Medulla oblongata (tissue), 1 donor: ENCODE data around the gene ATP13A4.

Experiments
- DNase-seq: peaks from one replicate; pipeline ENCODE4 v3.0.0-alpha.2; 2015; ENCODE audit errors: extremely low spot score

Gene ATP13A4

DNA sequence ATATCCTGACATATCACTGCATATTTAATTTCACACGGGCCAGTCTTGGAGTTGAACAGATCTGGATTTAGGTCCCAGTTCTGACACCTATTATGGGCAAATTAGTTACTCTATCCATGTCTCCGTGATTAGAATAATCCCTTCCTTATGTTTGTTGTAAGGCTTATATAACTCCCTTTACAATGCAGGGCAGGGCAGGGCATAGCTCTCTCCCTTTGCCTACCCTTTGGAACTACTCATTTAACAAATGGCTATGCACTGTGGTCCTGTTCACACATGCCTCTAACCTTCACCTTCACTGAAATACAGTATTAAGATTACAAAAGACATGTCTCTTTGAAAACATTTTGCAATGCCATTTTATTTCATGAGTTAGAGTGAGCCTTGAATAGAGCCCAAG is 151.4 kb downstream of the ATP13A4 start:
- no peak for DNase-seq

- DNase-seq = peak; percentile 48
These were observed 154.4 kb downstream of the ATP13A4 start for GRCh38 chr3:193400304-193400703.

DNA sequence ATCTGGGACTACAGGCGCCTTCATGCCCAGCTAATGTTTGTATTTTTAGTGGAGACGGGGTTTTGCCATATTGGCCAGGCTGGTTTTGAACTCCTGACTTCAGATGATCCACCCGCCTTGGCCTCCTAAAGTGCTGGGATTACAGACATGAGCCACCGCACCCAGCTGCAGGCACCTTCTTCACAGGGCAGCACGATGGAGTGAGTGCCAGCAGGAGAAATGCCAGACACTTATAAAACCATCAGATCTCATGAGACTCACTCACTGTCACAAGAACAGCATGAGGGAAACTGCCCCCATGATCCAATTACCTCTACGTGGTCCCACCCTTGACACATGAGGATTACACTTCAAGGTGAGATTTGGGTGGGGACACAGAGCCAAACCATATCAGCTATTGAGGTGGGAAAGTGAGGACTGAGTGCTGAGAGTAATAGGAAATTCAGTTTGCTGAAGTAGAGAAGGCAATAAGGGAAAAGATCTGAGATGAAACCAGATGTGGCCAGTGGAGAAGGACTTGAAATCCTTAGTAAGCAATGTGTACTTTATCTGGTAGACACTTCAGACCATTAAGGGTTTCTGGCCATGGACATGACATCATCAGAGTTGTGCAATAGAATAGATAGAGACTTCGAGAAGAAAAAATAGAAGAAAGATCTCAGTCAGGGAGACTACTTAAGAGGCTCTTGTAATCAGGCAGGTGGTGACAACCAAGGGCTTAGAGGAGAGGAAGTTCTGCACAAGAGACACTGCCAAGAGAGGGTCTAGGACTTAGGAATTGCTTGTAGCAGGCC is 158.0 kb downstream of the ATP13A4 start:
- no peak for DNase-seq

- no peak for DNase-seq
These were observed 162.8 kb downstream of the ATP13A4 start for GRCh38 chr3:193391902-193392301.

- DNase-seq = no peak
These were observed 165.4 kb downstream of the ATP13A4 start for GRCh38 chr3:193389335-193389734.

- DNase-seq = no peak
These were observed 166.3 kb downstream of the ATP13A4 start for GRCh38 chr3:193388361-193388760.

DNA sequence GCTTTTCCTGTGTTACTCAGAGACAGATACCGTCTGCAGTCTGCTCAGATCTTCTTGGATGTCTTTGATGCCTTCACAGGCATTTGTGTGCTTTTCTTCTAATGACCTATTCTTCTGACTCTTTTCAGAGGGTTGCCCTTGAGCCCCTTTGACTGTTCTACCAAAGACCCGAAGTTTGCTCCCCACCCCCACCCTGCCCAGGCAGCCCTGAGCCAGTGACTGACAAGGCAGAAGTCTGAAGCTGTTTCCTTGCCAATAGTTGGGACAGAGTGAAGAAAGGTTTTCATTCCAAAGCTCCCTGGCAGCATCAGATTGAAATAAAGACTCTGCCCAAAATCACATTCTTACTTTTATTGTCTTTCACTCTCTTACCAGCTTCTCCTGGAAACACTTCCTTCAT is 167.1 kb downstream of the ATP13A4 start:
- no peak for DNase-seq

DNA sequence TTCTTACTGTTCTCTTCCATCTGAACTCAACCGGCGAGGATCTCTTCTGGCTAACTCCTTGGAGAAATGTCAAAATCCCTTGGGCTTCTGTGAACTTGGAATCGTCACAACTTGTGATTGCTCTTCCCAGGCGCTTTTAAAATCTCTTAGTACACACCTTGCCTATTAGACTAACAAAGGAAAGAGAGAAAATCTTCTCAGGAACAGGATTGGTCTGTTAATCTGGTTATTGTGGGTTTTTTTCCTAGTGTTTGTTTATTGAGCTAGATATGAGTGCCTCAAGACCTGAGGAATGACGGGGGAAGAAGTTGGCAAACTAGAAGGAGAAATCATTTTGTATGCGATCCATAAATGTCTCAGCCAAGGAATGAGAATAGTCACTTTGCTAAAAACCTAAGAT is 176.0 kb downstream of the ATP13A4 start, which contains the start of gene ATP13A5:
Gene ATP13A5, minus strand, starts transcription at position 48 of the 400 bp plus-strand sequence. Its CDS starts 28 bp downstream, at position 20.
- no peak for DNase-seq

- no peak for DNase-seq
These were observed 177.1 kb downstream of the ATP13A4 start for GRCh38 chr3:193377591-193377990.

DNA sequence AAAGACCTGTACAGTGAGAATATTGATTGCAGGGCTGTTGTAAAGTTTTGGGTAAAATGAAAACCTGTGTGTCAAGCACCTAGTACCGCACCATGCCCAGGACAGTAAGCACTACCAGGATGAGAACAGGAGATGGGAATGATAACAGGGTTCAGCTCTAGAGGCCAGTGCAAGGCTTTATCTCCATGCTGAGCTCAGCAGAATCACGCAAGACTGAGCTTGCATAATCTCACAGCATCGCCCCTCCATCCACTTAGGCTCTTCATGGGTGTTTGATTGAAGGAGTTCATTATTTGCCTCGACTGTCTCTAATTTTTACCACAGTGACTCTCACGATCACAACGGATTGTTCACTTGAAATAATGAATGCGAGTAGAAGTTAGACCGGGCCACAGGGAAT is 179.1 kb downstream of the ATP13A4 start:
- no peak for DNase-seq

GRCh38 chr3:193372783-193373182 is 181.9 kb downstream of the ATP13A4 start:
- no peak for DNase-seq

DNA sequence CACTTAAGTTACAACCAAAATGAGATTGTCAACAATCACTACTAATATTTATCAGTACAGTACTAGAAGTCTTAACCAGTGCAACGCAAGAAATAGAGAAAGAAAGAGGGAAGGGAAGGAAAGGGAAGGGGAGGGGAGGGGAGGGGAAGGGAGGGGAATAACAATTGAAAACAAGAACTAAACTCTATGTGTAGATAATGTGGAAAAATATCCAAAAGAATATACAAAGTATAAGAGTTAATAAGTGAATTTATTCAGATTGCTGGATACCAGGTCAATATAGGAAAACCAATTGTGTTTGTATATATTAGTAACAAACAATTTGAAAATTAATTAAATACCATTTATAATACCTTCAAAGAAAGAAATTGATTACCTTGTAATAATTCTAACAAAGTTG is 186.8 kb downstream of the ATP13A4 start:
- DNase-seq = no peak

- no peak for DNase-seq
These were observed 197.4 kb downstream of the ATP13A4 start for GRCh38 chr3:193357291-193357690.

DNA sequence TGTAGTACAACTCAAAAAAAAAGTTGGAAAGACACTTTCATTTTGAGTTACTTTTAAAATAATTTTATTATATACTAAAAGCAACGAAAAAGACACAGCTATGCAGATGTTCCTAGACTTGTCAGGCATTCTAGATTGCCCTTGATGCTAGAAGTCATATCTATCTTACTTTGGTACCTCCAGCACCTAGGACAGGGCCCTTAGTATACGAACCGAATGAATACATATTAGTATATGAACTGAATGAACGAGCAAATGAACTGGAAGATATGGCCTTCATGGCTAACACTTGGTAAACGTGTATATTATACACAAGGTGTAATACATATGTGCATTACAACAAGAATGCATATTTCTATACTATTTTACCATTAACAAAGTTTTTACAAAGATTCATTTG is 200.3 kb downstream of the ATP13A4 start:
- no peak for DNase-seq
